HG02610 (cell line): Measurements from ENCODE around the gene KRTAP9-8.
"Not testable (repeated sequence)": the region's sequence is repeated elsewhere in the genome, so short reads cannot be mapped to it uniquely, and the experiment has no call there.

Source experiments
- ATAC-seq: cut with Tn5 transposase; IDR thresholded peaks from one replicate; pipeline ENCODE4 v1.9.1; 2021; ENCODE audit warnings: mild to moderate bottlenecking, moderate library complexity; ENCODE audit not compliant: unreplicated experiment

The KRTAP9-8 gene, protein sequence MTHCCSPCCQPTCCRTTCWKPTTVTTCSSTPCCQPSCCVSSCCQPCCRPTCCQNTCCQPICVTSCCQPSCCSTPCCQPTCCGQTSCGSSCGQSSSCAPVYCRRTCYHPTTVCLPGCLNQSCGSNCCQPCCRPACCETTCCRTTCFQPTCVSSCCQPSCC

DNA sequence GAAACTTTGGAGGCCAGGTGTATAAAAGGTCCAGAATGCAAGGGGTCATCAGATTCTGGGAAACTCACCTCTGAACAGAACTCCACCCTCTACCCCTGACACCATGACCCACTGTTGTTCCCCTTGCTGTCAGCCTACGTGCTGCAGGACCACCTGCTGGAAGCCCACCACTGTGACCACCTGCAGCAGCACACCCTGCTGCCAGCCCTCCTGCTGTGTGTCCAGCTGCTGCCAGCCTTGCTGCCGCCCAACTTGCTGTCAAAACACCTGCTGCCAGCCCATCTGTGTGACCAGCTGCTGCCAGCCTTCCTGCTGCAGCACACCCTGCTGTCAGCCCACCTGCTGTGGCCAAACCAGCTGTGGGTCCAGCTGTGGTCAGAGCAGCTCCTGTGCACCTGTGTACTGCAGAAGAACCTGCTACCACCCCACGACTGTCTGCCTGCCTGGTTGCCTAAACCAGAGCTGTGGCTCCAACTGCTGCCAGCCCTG, at the start of gene KRTAP9-8:
Gene KRTAP9-8 (plus strand): TSS at position 51 of the 489 bp plus-strand sequence. CDS start 53 bp downstream, at position 104.
- not testable (repeated sequence) for ATAC-seq

DNA sequence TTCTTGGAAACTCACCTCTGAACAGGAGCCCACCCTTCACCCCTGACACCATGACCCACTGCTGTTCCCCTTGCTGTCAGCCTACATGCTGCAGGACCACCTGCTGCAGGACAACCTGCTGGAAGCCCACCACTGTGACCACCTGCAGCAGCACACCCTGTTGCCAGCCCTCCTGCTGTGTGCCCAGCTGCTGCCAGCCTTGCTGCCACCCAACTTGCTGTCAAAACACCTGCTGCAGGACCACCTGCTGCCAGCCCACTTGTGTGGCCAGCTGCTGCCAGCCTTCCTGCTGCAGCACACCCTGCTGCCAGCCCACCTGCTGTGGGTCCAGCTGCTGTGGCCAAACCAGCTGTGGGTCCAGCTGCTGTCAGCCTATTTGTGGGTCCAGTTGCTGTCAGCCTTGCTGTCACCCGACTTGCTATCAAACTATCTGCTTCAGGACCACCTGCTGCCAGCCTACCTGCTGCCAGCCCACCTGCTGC, 47.9 kb upstream of the KRTAP9-8 start, which contains the start of gene KRTAP9-1:
Gene KRTAP9-1 (plus strand): TSS at position 51 of the 482 bp plus-strand sequence. CDS start 0 bp downstream, at position 51.
- ATAC-seq: not testable (repeated sequence)

DNA sequence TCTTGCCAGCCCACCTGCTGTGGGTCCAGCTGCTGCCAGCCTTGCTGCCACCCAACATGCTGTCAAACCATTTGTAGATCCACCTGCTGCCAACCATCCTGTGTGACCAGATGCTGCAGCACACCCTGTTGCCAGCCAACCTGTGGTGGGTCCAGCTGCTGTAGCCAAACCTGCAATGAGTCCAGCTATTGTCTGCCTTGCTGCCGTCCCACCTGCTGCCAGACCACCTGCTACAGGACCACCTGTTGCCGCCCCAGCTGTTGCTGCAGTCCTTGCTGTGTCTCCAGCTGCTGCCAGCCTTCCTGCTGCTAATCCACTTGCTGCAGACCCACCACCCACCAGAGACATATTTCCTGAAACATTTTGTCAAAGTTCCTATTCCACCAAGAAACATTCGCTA, 47.5 kb upstream of the KRTAP9-8 start:
- no peak for ATAC-seq

DNA sequence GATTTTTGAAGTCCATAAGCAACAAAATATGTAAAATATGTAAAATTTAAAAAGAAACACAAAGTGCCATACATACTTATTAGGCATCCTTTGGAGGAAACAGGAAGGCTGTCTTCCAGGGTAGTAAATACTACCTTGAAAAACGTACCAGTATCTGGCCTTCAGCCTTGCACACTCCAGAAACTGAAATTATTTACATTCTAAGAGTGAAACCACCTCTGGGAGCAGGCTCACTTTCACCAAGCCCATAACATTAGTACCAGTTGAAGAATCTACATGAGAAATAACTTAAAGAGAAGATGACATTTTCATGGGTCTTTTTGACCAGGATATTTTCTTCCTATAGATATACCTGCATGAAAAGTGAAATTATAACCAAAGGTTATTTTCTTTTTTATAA, 41.7 kb upstream of the KRTAP9-8 start:
- no peak for ATAC-seq

DNA sequence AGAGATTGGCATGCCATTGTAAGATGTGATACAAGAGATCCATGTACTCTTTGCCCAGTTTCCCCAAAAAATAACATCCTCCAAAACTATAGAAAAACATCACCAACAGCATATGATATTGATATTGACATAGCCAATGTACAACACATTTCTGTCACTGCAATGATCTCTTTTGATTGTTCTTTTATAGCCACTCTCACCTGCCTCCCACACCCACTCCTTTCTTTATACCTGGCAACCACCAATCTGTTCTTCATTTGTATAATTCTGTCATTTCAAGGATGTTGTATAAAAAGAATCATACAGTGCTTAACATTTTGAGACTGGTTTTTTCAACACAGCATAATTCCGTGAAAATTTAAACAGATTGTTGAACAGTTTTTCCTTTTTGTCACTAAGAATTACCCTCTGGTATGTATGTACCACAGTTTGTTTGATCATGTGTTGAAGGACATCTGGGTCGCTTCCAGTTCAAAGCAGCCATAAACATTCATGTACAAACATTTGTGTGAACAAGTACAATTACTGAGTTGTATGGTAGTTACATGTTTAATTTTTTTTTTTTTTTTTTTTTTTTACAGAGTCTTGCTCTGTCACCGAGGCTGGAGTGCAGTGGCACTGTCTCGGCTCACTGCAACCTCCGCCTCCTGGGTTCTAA, 38.2 kb upstream of the KRTAP9-8 start:
- no peak for ATAC-seq

DNA sequence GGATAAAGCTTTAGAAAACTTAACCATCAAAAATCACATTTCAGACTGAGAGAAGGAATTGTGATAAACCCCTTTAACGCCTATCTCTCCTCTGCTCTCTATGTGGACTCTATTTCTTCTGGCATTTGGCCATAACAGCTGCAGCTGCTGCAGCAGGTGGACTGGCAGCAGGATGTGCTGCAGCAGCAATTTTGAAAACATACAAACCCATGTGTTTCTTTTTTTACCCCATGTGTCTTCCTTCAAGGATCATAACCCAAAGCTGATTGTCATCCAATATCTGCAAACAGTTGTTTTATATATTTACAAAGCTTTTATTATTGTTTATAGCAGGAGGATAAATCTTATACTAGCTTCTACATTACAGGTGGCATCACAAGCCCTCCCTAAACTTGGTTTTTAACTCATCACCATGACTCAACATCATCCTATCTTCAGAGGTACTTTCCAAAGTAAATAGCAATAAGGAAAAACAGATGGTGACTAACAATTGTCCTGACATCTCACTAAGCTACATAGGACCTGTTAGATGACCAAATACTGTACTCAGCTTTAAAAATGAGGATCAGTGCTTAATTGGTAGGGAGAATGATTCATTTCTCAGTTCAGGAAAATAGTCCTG, 25.8 kb upstream of the KRTAP9-8 start:
- ATAC-seq: no peak

DNA sequence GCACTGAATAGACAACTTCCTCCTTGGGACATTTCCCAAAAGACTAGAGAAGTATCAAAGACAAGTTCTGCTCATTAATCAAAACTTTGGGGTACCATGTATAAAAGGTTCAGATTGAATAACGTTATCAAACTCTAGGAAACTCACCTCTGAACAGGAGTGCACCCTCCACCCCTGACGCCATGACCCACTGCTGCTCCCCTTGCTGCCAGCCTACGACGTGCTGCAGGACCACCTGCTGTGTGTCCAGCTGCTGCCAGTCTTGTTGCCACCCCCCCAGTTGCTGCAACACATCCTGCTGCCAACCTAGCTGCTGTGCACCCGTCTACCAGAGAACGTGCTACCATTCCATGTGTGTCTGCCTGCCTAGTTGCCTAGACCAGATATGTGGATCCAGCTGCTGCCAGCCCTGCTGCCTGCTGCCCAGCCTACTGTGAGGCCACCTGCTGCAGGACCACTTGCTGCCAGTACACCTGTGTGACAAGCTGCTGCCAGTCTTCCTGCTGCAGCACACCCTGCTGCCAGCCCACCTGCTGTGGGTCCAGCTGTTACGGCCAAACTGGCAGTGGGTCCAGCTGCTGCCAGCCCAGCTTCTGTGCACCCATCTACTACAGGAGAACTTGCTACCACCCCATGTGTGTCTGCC, 25.2 kb upstream of the KRTAP9-8 start:
- no peak for ATAC-seq

DNA sequence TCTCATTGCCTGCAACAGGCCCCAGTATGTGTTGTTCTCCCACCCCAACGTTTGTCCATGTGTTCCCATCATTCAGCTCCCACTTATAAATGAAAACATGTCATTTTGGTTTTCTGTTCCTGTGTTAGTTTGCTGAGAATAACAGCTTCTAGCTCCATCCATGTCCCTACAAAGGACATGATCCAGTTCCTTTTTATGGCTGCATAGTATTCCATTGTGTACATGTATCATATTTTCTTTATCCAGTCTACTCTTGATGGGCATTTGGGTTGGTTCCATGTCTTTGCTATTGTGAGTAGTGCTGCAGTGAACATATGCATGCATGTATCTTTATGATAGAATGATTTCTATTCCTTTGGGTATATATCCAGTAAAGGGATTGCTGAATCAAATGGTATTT, 22.1 kb upstream of the KRTAP9-8 start:
- ATAC-seq: no peak

DNA sequence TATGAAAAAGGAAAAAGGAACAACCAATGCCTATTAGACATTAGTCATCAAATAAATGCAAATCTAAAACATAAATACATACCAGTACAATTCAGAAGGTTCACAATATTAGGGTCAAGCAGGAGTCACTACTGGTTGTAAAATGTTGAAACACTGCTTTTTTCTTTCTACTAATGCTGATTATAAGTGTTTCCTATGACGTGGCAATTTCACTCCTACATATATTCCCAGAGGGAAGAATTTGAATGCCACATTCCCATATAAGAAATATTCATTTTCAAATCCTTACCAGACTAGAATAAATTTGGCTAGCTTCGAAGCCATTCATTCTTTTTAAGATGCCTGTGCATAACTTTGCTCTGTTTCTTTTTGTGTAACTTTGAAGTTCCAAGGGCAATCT, 14.0 kb upstream of the KRTAP9-8 start:
- no peak for ATAC-seq

DNA sequence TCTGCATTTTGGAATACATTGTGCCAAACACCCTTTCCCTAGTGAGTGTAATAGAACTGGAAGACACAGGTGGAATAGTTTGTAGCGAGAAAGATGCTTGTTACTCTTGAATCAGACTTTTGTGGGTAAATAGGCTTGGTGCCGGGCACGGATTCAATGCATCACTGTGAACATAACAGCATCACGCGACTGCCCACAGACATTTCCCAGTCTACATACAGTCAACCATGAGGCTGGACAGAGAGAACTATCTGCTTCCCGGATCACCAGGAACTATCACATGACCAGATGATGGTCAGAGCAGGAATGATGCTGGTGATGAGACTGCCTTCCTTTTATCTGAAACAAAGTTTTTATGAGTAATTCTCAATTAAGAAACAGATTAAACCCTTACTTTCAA, 11.7 kb upstream of the KRTAP9-8 start:
- no peak for ATAC-seq

DNA sequence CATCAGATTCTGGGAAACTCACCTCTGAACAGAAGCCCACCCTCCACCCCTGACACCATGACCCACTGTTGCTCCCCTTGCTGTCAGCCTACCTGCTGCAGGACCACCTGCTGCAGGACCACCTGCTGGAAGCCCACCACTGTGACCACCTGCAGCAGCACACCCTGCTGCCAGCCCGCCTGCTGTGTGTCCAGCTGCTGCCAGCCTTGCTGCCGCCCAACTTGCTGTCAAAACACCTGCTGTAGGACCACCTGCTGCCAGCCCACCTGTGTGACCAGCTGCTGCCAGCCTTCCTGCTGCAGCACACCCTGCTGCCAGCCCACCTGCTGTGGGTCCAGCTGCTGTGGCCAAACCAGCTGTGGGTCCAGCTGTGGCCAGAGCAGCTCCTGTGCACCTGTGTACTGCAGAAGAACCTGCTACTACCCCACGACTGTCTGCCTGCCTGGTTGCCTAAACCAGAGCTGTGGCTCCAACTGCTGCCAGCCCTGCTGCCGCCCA, 11.2 kb upstream of the KRTAP9-8 start, which contains the start of gene KRTAP9-2:
Gene KRTAP9-2 (plus strand): TSS at position 51 of the 498 bp plus-strand sequence. CDS start 7 bp downstream, at position 58.
- not testable (repeated sequence) for ATAC-seq

DNA sequence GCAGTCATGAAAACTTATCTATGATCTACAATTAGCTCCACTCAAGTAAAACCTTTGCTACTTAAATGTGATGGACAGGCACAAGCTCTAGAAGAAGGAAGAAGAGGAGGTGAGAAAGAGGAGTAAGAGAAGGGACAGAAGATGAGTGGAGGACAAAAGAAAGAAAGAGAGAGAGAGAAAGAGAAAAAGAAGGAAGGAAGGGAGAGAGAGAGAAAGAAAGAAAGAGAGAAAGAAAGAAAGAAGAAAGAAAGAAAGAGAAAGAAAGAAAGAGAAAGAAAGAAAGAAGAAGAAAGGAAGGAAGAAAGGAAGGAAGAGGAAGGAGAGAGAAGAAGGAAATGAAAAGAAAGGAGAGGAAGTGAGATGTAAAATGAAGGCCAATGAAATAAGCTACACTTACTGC, 7.7 kb upstream of the KRTAP9-8 start:
- no peak for ATAC-seq

DNA sequence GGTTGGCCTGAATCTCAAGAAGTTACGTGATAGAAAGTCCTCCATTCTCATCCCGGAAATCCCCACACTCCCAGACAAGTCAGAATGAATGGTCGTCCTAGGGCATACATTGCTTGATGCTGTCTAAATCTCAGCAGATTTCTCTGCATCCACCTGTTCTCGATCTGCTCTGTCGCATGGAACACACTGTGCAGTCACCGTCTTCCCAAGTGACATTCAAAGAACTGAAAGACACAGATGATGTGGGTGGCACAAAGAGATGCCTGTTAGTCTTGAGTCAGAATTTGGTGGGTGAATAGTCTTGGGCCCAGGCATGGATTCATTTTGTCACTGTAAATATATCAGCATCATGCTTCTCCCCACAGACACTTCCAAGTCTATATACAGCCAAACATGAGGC, 6.1 kb upstream of the KRTAP9-8 start:
- ATAC-seq: no peak

DNA sequence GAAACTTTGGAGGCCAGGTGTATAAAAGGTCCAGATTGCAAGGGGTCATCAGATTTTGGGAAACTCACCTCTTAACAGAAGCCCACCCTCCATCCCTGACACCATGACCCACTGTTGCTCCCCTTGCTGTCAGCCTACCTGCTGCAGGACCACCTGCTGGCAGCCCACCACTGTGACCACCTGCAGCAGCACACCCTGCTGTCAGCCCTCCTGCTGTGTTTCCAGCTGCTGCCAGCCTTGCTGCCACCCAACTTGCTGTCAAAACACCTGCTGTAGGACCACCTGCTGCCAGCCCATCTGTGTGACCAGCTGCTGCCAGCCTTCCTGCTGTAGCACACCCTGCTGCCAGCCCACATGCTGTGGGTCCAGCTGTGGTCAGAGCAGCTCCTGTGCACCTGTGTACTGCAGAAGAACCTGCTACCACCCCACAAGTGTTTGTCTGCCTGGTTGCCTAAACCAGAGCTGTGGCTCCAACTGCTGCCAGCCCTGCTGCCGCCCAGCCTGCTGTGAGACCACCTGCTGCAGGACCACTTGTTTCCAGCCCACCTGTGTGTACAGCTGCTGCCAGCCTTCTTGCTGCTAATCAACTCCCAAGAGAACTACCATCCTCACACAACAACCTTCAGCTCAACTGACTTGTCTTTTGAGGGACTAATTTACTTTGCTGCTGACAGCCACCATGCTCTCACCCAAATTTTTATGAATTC, 5.2 kb upstream of the KRTAP9-8 start, which contains the start of gene KRTAP9-3:
Gene KRTAP9-3 (plus strand): TSS at position 51 of the 707 bp plus-strand sequence. CDS start 53 bp downstream, at position 104.
- ATAC-seq: not testable (repeated sequence)

DNA sequence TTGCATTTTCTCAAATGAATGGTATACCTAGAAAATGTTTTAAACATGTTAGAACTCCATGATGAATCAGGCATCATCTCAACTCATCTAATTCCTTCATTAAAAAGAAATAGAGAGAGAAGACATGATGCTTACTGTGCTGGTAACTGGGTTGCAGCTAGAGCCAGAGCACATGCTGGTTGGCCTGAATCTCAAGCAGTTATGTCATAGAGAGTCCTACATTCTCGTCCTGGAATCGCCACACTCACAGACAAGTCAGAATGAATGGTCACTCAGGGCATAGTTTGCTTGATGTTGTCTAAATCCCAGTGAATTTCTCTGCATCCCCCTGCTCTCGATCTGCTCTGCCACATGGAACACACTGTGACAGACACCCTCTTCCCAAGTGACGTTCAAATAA, 683 bp upstream of the KRTAP9-8 start:
- ATAC-seq: not testable (repeated sequence)

DNA sequence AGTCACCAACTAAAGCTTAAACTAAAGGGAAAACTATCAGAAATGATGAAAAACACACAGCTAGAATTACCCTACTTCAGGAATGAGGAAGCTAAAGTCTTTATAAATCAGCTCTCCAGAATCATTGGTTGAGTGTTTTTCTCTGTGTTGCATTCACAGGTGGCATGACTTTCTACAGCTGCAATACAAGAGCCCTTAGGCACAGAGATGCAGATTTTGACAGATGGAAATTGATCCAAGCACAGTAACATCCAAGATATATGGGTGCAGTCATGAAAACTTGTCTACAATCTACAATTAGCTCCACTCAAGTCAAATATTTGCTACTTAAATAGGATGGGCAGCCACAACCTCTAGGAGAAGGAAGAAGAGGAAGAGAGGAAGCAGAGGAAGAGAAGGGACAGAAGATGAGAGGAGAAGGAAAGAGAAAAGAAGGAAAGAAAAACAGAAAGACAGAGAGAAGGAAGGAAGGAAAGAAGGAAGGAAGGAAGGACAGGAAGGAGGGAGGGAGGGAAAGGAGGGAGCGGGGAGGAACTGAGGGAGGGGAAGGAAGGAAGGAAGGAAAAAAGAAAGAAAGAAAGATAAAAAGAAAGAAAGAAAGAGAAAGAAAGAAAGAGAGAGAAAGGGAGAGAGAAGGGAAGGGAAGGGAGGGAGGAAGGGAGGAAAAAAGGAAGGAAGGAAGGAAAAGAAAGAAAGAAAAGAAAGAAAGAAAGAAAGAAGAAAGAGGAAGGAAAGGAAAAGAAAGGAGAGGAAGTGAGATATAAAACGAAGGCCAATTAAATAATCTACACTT, 9.4 kb downstream of the KRTAP9-8 start:
- ATAC-seq: not testable (repeated sequence)

DNA sequence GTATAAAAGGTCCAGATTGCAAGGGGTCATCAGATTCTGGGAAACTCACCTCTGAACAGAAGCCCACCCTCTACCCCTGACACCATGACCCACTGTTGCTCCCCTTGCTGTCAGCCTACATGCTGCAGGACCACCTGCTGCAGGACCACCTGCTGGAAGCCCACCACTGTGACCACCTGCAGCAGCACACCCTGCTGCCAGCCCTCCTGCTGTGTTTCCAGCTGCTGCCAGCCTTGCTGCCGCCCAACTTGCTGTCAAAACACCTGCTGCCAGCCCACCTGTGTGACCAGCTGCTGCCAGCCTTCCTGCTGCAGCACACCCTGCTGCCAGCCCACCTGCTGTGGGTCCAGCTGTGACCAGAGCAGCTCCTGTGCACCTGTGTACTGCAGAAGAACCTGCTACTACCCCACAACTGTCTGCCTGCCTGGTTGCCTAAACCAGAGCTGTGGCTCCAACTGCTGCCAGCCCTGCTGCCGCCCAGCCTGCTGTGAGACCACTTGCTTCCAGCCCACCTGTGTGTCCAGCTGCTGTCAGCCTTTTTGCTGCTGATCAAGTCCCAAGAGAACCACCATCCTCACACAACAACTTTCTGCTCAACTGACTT, 11.9 kb downstream of the KRTAP9-8 start, which contains the start of gene KRTAP9-4:
Gene KRTAP9-4 (plus strand): TSS at position 51 of the 604 bp plus-strand sequence. CDS start 34 bp downstream, at position 85.
- not testable (repeated sequence) for ATAC-seq

DNA sequence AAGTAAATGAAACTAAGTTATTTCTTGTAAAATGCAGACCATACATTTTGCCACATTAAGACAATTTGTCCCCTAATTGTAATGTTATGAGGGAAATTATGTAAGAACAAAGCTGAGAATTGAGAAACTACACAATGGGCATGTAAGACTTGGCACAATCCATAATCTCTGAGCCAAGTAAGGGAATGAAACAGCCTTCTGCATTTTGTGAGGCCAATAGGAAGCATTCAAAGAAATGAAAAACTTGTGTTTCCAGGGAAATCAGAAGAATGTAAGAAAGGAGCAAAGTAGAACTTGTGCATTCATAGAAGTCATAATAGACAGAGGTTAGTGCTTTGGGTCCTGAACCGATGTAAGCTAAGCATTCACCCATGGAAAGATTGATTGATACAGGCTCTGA, 13.5 kb downstream of the KRTAP9-8 start:
- ATAC-seq: no peak

DNA sequence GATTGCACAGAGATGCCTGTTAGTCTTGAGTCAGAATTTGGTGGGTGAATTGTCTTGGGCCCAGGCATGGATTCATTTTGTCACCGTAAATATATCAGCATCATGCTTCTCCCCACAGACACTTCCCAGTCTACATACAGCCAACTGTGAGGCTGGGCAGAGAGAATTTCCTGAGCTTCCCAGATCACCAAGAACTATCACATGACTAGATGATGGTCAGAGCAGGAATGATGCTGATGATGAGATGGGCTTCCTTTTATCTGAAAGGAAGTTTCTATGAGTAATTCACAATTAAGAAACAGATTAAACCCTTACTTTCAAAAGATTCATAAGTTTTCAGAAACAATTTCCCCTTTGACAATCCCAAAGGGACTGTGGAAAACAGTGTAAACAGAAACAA, 17.1 kb downstream of the KRTAP9-8 start:
- ATAC-seq: no peak
